ENCODE results near the gene IRAK3.
"Not testable (repeated sequence)": the region's sequence is repeated elsewhere in the genome, so short reads cannot be mapped to it uniquely, and the experiment has no call there.

Gene IRAK3

GRCh38 chr12:66217342-66217917 lies 28.4 kb downstream of the IRAK3 start:
- DNase-seq = no peak

GRCh38 chr12:66228462-66228861 lies 39.4 kb downstream of the IRAK3 start:
- no peak for DNase-seq

GRCh38 chr12:66232263-66232662 lies 43.2 kb downstream of the IRAK3 start:
- no peak for DNase-seq

DNA sequence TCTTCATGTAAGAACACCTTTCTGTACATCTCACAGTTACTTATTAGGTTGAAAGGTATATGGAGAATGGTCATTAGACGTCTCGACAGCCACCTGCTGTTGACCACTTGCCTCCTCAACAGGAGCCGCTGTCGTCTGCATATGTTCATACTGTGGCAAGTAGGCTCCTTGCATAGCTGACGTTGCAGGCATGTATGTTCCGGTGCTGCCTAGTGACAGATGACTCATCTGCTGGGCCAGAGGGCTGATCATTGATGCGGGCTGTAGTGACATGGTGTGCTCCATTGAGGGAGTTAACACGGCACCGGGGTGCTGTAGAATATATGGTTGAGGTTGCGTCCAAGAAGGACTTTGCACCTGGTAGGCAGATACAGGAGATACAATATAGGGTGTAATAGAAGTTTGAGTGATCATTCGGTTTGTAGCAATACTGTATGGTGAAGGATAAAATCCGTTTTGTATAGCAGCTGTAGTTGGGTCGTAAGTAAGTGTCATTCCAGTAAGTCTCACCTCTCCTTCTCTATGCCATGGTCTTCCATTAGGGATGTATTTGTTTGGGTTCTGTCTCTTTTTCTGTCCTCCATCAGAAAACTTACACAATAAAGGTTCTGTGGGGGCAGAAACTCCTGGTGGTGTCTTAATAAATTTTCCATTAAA lies 45.2 kb downstream of the IRAK3 start:
- DNase-seq = peak; percentile 65

DNA sequence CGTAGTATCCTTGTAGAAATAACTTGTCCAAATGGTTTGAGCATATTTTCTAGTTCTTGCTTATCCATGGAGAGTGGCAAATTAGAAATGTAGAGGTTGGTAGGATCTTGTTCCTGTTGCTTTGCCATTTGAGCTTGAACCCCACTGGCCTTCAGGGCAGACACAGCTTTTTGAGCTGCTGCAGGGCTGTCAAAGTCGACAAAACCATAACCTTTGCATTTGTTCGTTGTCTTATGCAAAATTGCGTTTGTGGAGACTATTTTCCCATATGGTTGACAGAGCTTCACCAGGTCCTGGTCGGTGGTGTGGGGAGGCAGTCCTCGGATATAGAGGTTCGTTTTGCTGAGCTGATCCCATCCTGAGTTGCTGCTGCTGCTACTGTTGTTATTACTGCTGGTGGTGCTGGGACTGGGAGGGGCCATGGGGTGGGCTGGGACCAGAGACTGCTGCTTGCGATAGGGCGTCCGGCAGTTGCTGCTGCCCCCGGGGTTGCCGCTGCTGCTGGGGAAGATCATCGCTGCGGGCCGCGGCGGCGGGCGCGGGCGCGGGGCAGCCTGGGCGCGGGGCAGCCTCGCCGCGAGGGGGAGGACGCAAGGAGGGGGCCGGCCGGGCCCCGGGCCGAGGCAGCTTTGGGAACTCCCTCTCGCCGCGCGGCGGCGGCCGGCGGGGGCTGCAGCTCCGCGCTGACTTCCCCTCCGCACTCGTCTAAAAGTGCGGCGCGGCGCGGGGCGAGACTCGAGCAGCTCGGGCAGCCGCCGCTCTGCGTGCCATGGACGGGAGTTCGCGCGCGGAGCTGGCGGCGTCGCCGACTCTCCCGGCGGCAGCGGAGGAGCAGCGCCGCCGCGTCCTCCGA lies 46.0 kb downstream of the IRAK3 start:
- peak; percentile 75 for DNase-seq

DNA sequence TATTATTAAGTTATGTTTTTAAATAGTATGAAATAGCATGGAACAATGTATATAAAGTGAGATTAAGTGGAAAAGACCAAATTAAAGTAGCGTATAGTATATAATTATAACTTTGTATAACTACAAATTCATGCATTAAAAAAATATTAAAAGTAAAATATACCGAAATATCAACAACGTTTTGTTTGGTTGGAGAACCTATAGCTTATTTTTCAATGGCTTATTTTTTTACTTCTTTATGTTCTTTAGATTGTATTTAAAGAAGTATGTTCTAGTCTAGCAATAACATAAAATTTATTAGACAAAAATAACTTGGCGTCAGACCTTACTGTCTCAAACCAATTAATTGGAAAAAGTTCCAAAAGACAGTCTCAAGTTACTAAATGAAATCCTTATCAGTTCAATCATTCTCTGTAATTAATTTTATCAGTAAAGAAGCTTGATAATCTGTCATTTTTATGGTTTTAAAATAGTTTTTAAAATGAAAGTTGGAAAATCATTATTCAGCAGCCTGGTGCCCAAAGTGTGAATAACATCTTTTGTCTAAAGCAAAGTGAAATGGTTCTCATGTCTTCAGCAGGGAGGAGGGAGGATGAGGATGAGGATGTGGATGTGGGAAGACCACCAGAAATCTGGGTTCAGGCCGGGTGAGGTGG lies 46.7 kb downstream of the IRAK3 start:
- DNase-seq = peak; percentile 57

GRCh38 chr12:66236282-66236675 lies 47.3 kb downstream of the IRAK3 start:
- DNase-seq = not testable (repeated sequence)

DNA sequence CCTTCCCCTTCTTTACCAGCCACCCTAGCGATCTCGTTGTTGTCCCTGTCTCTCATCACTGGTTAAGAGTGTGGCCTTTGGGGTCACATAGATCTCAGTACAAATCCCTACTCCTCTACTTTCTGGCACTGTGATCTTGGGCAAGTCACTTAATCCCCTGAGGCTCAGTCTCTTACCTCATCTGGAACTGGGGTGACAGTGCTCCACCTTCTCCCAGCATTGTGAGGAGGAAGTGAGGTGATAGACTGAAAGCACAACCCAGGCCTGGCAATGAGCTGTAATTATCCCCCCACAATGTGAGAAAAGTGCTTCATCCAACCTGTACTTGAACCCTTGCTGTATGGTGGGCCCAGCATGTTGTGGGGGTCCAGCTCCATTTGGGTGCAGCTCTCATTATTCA lies 48.0 kb downstream of the IRAK3 start:
- DNase-seq = no peak

- no peak for DNase-seq
Measured at GRCh38 chr12:66237505-66238175, 48.6 kb downstream of the IRAK3 start.

DNA sequence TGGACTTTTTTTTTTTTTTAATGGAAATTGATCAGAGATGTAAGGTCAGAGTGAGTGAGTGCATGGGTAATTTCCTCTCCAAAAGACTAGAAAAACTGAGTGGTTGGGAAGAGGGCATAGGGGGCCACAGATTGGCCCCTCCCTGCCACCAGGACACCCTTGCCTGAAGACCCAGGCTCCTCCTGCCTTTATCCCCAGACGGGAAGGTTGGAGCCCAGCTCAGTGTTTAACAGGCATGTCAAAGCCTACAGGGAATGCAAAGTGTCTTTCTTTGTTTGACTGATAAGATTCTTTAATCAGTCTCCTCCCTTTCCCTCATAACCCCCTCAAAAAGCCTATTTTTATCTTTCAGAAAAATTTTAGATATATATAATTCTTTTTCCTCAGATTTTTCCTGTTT lies 50.3 kb downstream of the IRAK3 start:
- no peak for DNase-seq

DNA sequence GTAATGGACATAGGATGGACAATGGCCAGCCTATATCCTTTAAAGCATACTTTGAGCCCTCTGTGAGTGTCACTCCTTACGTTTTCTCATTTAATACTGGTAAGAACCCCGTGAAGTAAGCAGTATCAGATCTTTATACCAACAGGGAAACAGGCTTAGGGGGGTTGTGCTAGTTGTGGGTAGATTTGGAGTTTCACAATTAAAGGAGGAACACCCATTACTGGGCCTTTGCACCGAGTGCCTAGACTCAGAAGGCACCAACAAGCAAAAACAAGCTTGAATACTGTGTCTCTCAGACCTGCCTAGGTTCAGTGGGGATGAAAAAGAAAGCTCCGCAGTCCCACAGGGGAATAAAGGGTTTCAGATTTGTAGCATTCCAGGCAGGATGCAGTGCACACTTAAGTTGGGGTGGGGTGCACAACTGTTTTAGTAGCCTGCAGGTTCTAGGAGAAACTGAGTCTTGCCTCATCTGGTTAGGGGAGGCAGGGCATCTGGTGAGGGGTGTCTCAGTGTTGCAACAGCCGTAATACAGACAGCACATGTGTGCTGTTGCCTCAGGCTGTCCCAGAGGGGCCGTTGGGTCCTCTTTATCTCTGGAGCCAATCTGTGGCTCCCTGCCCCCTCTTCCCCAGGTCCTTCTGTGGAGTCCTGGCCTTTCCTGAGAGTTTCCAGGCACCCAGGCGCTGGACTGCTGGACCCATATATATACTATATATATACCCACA lies 51.2 kb downstream of the IRAK3 start:
- DNase-seq = peak; percentile 7

DNA sequence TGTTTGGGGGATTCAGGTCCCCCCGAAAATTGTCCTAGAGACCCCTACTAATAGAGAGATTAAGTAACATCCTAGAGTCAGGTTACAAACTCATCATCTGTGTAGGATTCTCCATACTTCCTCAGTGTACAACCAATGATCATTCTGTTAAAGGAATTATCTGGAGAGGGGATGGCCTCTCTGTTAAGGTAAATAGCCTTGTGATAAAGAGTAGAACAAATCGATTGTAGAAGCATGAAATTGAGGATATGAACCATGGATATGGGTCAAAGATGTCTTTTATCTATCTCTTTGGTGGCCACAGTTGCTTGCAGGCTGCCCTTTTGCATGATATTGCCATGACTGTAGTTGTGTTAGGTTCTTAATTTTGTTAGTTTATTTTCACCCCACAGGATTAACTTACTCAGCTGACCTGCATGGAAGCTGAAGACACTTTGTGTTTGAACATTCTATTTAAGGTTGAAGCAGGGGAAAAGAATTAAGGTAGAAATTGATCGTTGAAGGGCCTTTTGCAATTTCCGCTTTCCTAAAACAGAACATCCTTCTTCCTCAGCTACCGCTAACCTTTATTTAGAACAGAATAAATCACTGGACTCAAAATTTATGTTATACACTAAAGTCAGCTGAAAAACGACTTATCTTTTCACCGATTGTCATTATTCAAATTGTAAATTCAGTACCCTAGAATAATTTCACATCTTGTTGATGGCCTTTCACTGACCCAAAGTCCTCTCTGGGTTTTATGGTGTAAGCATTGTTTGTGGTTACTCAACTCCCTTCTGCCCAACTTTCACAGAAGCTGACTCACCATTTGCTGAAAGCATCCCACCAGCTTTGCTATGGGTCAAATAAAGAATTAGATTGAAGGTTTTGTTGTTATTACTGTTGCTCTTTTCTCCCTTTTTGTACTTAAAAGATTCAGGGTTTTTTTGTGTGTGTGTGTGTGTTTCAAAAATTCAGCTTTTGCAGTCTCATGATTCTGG lies 52.3 kb downstream of the IRAK3 start:
- DNase-seq = no peak

- DNase-seq = no peak
Measured at GRCh38 chr12:66242311-66242710, 53.3 kb downstream of the IRAK3 start.

GRCh38 chr12:66243911-66244310 lies 54.9 kb downstream of the IRAK3 start:
- no peak for DNase-seq

DNA sequence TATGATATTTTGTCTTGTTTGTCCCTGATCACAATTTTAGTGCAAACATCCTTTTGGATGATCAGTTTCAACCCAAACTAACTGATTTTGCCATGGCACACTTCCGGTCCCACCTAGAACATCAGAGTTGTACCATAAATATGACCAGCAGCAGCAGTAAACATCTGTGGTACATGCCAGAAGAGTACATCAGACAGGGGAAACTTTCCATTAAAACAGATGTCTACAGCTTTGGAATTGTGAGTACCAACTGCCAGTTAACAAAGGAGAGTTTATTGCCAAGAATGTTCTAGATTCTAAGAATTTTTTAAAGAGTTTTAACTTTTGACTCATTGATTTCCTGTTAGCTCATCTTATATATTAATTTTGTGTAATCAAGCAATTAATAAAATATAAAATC lies 55.4 kb downstream of the IRAK3 start:
- no peak for DNase-seq

DNA sequence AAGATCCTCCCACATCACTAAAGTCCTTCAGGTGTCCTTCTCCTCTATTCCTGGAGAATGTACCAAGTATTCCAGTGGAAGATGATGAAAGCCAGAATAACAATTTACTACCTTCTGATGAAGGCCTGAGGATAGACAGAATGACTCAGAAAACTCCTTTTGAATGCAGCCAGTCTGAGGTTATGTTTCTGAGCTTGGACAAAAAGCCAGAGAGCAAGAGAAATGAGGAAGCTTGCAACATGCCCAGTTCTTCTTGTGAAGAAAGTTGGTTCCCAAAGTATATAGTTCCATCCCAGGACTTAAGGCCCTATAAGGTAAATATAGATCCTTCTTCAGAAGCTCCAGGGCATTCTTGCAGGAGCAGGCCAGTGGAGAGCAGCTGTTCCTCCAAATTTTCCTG lies 58.7 kb downstream of the IRAK3 start:
- DNase-seq = no peak

- no peak for DNase-seq
Measured at GRCh38 chr12:66251049-66251448, 62.0 kb downstream of the IRAK3 start.

DNA sequence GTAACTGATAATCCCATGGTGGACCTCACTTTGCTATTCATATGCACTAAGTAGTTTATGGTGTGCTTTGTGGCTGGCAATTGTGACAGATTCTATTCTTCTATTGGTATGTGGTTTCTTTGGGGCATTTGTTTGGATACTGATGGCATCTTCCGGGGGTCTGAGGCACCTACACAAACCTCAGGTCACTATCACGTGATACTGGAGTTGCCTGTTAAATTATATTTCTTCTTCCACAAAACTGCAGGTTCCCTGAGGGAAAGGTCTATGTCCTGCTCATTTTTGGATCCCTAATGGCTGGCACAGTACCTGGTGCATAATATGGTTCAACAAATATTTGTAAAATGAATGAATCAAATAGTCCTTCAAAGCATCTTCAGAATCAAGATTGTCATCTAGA lies 63.8 kb downstream of the IRAK3 start:
- no peak for DNase-seq

DNA sequence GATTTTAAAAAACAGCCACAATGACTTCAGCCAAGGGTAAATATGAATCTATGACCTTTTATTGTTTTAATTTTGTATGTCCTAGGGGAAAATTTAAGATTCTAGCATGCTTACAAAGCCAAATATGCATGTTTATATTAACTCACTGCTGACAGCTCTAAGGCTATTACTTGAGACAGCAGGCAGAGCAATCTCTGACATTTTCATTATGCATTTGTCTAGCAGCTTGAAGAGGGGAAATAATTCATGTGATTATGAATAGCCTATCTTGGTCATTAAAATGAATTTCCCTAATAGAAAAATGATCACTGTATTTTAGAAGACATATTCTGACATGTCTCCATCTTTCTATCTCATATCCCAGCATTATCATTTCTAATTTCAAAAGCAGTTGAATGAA lies 66.7 kb downstream of the IRAK3 start:
- DNase-seq = no peak

- no peak for DNase-seq
Measured at GRCh38 chr12:66258011-66258410, 69.0 kb downstream of the IRAK3 start.

DNA sequence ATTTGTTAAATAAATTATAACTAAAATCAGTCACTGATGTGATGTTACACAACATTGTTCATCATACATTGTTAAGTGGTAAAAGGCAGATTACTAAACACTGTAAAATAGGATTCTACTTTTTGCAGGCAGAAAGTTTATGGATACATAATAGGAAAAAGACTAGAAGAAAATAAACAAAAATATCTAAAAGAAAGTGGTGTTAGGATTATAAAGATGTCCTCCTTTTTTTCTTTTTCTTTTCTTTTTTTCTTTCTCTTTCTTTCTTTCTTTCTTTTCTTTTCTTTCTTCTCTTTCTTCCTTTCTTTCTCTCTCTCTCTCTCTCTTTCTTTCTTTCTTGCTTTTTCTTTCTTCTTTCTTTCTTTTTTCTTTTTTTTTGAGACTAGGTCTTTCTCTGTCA lies 73.7 kb downstream of the IRAK3 start:
- no peak for DNase-seq

Measured in hematopoietic multipotent progenitor cell treated with erythropoietin and hydrocortisone succinate and interleukin-3 and kit ligand, for 8 days (in vitro differentiated cells).